Astrocyte of the cerebellum (primary cell): ENCODE data around the gene AACS.

ENCODE experiments used
- DNase-seq: peaks from one replicate; pipeline ENCODE4 v3.0.0-alpha.2; 2011; ENCODE audit warnings: low read depth
- H3K4me3 ChIP-seq: 2 replicates; pipeline ENCODE4 v1.5.1; 2011; ENCODE audit warnings: mild to moderate bottlenecking, low read depth, low read length, moderate library complexity
- in situ Hi-C: cut with HindIII; loops from 2 replicates; pipeline ENCODE4 v1.10.0; 2017; ENCODE audit warnings: low sequenced_read_pairs
- TF ChIP-seq, protein P1 (sequence below): IDR thresholded peaks from 2 replicates; pipeline ENCODE4 v1.5.1; 2012; ENCODE audit warnings: low read length, low read depth, moderate library complexity, mild to moderate bottlenecking; ENCODE audit errors: missing control alignments

The AACS gene

DNA sequence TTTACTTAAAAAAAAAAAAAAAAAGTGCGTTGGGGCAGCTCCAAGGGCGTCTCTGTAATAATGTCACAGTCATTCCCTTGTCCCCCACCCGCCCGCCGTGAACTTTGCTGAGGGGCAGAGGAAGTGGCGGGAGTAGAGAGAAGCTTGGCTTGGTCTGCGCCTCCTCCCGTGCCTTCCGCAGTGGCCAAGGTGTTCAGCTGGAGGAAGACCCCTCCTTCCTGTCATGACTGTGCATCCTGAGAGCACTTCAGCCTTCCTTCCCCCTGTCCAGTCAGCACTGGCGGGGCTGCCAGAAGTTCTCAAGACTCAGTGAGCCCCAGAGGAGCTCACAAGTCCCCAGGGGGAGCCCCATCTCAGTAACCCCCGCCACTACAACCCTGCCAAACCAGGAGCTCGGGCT is 32.2 kb downstream of the AACS start:
- in situ Hi-C loops: no loop called here
- no peak overlapping the region for H3K4me3 ChIP-seq
- TF ChIP-seq, protein P1, sequence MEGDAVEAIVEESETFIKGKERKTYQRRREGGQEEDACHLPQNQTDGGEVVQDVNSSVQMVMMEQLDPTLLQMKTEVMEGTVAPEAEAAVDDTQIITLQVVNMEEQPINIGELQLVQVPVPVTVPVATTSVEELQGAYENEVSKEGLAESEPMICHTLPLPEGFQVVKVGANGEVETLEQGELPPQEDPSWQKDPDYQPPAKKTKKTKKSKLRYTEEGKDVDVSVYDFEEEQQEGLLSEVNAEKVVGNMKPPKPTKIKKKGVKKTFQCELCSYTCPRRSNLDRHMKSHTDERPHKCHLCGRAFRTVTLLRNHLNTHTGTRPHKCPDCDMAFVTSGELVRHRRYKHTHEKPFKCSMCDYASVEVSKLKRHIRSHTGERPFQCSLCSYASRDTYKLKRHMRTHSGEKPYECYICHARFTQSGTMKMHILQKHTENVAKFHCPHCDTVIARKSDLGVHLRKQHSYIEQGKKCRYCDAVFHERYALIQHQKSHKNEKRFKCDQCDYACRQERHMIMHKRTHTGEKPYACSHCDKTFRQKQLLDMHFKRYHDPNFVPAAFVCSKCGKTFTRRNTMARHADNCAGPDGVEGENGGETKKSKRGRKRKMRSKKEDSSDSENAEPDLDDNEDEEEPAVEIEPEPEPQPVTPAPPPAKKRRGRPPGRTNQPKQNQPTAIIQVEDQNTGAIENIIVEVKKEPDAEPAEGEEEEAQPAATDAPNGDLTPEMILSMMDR: no peak
- DNase-seq: no peak

DNA sequence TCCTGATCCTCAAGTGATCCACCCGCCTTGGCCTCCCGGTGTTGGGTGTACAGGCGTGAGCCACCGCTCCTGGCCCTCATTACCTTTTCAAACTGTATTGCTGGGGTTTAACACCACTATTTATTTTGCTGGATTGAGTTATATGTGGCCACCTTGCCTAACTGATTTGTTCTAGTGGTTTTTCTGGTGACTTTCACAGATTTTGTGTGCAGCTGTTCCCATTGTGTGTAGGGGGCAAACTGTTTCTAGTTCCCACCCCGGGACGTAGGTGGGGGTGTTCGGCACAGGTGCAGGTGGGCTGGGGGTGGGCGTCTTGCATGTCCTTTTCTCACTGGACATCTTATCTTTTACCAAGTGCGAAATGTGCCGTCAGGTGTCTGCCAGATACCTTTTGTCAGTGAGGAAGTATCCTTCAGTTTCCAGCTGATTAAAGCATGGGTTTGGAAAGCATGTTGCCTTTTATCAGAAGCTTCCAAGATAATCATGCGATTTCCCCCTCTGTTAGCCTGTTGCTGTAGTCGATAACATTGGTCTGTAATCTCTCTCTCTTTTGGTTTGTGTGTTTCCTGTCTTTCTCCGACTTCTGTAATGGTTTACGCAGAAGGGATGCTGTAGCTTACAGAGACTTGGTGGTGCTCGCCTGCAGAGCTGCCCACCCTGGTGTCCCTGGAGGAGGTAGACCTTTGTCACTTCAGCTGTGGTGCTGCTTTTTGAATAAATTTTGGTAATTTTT is 33.6 kb downstream of the AACS start:
- TF ChIP-seq, protein P1: no peak
- in situ Hi-C loops: no loop called here
- no peak for DNase-seq
- no peak overlapping the region for H3K4me3 ChIP-seq

GRCh38 chr12:125099409-125099782 is 34.2 kb downstream of the AACS start:
- in situ Hi-C loops: no loop called here
- no peak for DNase-seq
- no peak overlapping the region for H3K4me3 ChIP-seq
- TF ChIP-seq, protein P1: no peak

DNA sequence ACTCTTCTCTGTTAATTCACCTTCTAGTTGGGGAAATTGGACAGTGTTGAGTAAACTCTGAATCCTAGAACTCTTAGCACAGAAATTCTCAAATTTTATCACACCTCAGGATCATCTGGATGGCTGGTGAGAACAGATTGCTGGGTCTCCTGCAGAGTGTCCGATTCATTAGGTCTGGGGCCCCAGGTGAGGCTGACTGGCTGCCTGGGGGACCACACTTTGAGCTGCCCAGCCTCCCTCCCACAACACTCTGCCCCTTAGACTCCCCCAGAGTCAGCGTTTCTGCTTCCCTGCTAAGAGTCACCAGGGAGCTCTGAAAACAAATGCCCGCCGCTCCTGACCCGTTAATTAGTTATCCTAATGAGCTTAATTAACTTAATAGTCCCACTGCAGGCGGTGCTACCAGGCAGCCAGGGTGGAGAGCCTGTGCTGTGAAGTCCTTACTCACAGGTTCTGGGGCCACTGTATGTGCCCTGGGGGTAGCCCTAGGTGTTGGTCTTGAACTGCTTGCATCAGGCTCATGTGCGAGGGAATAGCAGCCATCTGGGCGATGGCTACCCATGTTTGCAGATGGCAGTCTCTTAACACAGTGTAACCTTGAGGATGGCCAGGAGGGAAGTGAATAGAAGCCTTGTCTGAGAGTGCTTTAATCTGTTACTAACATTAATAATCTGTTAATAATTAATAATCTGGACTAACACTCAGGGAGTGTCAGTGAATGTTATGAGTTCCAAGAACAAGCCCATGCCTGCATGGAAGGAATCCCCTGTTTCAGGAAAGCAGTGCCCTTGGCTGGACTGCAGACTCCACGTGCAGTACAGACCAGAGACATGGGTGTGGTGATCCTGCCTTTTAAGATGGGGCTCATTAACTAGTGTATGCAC is 35.6 kb downstream of the AACS start:
- in situ Hi-C loops: no loop called here
- TF ChIP-seq, protein P1: no peak
- no peak overlapping the region for H3K4me3 ChIP-seq
- DNase-seq: no peak

DNA sequence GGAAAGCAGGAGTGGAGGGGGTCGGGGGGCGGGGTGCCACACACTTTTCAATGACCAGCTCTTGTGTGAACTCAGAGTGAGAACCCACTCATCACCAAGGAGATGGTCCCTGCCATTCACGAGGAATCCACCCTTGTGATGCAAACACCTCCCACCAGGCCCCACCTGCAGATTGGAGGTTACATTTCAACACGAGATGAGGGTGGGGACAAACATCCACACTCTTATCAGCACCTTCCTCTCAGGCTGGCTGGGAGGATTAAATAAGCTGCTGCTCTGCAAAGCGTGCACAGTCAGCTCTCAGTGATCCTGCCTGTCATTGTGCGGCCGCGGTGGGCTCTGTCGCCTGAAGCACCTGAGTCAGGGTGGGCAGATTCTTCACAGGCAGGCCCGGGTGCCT is 39.7 kb downstream of the AACS start:
- in situ Hi-C loops: no loop called here
- no peak overlapping the region for H3K4me3 ChIP-seq
- TF ChIP-seq, protein P1: no peak
- no peak for DNase-seq

DNA sequence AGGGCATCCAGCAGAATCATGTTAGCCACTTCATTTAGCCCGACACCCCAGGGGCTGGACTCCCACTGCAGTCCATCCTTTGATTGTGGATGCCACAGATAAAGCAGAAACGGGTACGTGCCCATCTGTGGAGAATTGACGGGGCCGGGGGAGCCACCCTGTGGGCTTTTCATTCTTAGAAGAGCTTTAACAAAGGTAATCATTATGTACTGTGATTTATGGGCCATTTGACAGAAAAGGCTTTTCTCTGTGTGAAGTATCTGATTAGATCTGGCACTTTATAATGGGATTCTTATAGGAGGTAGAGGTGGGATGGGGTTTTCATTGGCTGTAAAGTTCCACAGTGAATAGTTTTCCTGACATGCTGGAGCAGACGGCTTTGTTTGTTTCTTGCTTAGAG is 40.4 kb downstream of the AACS start:
- no peak overlapping the region for H3K4me3 ChIP-seq
- TF ChIP-seq, protein P1: no peak
- no peak for DNase-seq
- in situ Hi-C loops: no loop called here
